ENCODE data around the gene RPS6KC1. TPM values are rescaled to one million over a fixed set of nuclear protein-coding genes. Genes with fewer than 3 reads are reported as not detected.

RPS6KC1 gene
- total and polyA plus RNA-seq, 9 of the 15 experiments (the other 6 are each of a cell fraction or from before 2014, with no cell fraction given) = 4.3 to 34.6 (median 20.9) TPM

DNA sequence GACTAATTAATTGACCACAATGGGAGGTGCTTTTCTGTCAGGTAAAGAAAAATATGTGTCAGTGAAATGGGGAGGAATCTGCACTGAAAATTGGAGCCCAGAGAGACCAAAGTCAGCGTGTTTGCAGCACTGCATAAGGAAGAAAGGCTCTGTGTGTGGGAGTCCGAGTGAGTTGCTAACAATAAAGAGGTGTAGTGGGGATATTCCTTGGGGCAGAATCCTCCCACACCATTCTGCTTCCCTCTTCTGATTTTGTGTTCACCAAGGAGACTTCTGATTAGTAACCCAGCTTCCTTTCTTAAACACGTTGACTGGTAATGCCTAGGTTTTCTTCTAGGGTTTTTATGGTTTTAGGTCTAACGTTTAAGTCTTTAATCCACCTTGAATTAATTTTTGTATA, 240.5 kb downstream of the RPS6KC1 start (continued):
- TF ChIP-seq, protein P1, sequence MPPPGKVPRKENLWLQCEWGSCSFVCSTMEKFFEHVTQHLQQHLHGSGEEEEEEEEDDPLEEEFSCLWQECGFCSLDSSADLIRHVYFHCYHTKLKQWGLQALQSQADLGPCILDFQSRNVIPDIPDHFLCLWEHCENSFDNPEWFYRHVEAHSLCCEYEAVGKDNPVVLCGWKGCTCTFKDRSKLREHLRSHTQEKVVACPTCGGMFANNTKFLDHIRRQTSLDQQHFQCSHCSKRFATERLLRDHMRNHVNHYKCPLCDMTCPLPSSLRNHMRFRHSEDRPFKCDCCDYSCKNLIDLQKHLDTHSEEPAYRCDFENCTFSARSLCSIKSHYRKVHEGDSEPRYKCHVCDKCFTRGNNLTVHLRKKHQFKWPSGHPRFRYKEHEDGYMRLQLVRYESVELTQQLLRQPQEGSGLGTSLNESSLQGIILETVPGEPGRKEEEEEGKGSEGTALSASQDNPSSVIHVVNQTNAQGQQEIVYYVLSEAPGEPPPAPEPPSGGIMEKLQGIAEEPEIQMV (tag; conservative IDR thresholded peaks at IDR 0.05; ENCODE audit: low read depth) = no peak
- TF ChIP-seq, protein P2, sequence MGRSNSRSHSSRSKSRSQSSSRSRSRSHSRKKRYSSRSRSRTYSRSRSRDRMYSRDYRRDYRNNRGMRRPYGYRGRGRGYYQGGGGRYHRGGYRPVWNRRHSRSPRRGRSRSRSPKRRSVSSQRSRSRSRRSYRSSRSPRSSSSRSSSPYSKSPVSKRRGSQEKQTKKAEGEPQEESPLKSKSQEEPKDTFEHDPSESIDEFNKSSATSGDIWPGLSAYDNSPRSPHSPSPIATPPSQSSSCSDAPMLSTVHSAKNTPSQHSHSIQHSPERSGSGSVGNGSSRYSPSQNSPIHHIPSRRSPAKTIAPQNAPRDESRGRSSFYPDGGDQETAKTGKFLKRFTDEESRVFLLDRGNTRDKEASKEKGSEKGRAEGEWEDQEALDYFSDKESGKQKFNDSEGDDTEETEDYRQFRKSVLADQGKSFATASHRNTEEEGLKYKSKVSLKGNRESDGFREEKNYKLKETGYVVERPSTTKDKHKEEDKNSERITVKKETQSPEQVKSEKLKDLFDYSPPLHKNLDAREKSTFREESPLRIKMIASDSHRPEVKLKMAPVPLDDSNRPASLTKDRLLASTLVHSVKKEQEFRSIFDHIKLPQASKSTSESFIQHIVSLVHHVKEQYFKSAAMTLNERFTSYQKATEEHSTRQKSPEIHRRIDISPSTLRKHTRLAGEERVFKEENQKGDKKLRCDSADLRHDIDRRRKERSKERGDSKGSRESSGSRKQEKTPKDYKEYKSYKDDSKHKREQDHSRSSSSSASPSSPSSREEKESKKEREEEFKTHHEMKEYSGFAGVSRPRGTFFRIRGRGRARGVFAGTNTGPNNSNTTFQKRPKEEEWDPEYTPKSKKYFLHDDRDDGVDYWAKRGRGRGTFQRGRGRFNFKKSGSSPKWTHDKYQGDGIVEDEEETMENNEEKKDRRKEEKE (IDR thresholded peaks at IDR 0.05; ENCODE audit: borderline replicate concordance in 1 of 2, control insufficient read depth in 1 of 2, low read depth in 2 of 2, low read length in 1 of 2) = no peak
- TF ChIP-seq HDAC2 (IDR thresholded peaks at IDR 0.05) (no peak), MYBL2 (IDR thresholded peaks at IDR 0.05; ENCODE audit: low read depth) (no peak), MYBL2 (CRISPR knock-in tag; IDR thresholded peaks at IDR 0.05; ENCODE audit: borderline replicate concordance) (no peak), SAP30 (IDR thresholded peaks at IDR 0.05; ENCODE audit: borderline replicate concordance, insufficient read depth, low read depth, low read length, poor library complexity, severe bottlenecking) (no peak), TAF15 (IDR thresholded peaks at IDR 0.05; ENCODE audit: low read depth, low read length) (no peak), HDAC6 (IDR thresholded peaks at IDR 0.05; ENCODE audit: low read depth, low read length) (no peak), SIN3A (IDR thresholded peaks at IDR 0.05; ENCODE audit: borderline replicate concordance in 2 of 2, control insufficient read depth in 1 of 2, low read depth in 2 of 2, low read length in 2 of 2) (no peak), TARDBP (IDR thresholded peaks at IDR 0.05) (no peak)
- TF ChIP-seq, protein P3, sequence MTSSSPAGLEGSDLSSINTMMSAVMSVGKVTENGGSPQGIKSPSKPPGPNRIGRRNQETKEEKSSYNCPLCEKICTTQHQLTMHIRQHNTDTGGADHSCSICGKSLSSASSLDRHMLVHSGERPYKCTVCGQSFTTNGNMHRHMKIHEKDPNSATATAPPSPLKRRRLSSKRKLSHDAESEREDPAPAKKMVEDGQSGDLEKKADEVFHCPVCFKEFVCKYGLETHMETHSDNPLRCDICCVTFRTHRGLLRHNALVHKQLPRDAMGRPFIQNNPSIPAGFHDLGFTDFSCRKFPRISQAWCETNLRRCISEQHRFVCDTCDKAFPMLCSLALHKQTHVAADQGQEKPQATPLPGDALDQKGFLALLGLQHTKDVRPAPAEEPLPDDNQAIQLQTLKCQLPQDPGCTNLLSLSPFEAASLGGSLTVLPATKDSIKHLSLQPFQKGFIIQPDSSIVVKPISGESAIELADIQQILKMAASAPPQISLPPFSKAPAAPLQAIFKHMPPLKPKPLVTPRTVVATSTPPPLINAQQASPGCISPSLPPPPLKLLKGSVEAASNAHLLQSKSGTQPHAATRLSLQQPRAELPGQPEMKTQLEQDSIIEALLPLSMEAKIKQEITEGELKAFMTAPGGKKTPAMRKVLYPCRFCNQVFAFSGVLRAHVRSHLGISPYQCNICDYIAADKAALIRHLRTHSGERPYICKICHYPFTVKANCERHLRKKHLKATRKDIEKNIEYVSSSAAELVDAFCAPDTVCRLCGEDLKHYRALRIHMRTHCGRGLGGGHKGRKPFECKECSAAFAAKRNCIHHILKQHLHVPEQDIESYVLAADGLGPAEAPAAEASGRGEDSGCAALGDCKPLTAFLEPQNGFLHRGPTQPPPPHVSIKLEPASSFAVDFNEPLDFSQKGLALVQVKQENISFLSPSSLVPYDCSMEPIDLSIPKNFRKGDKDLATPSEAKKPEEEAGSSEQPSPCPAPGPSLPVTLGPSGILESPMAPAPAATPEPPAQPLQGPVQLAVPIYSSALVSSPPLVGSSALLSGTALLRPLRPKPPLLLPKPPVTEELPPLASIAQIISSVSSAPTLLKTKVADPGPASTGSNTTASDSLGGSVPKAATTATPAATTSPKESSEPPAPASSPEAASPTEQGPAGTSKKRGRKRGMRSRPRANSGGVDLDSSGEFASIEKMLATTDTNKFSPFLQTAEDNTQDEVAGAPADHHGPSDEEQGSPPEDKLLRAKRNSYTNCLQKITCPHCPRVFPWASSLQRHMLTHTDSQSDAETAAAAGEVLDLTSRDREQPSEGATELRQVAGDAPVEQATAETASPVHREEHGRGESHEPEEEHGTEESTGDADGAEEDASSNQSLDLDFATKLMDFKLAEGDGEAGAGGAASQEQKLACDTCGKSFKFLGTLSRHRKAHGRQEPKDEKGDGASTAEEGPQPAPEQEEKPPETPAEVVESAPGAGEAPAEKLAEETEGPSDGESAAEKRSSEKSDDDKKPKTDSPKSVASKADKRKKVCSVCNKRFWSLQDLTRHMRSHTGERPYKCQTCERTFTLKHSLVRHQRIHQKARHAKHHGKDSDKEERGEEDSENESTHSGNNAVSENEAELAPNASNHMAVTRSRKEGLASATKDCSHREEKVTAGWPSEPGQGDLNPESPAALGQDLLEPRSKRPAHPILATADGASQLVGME (CRISPR knock-in tag; IDR thresholded peaks at IDR 0.05) = no peak

All from K562 (cell line).